Esophagus muscularis mucosa (tissue), 3 donors: Measurements from ENCODE around the gene RIC8B.

Experiments used
- POLR2A ChIP-seq: fragments of 450-650 bp; IDR thresholded peaks from one replicate; pipeline ENCODE4 v1.6.1; 2017; ENCODE audit warnings: antibody characterized with exemption, moderate library complexity, mild to moderate bottlenecking, low read depth
- TF ChIP-seq, protein P1 (sequence below), 3 experiments: fragments of 200-600 bp in 2 of 3; fragments of 450-650 bp in 1 of 3; sonication (generic) in 2 of 3; IDR thresholded peaks; one replicate each; pipeline ENCODE4 v1.5.1; 2017 to 2019; ENCODE audit warnings: antibody characterized with exemption in 3 of 3, mild to moderate bottlenecking in 2 of 3, moderate library complexity in 1 of 3

DNA sequence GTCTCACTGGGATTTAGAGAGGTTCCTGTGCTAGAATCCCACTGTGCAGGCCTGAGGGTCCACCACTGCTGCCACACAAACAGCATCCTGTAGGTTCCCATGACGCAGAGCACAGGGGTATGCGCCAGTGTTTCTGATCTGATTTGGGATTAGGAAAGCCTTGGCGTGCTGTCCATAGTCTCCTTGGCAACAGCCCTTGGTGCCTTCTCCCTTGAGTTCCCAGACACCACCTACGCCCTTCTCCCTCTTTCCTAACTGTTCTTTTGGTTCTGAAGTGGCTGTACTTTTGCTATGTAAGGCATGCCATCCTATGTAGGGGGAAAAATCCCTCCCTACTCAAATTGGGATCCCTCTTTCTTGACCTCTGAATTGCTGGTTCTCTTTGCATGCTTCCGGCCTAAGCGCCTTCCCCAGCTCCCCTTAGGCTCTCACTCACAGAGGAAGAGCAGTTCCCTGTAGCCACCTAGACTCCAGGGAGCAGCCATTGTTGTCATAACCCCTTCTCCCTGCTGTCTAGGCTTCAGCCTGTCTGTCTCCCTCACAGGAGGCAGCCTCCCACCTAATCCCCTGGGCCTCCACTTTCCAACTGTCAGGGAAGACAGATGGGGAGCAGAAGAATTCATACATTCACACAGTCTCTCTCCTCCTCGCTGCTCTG lies 14.8 kb upstream of the RIC8B start:
- TF ChIP-seq, protein P1, sequence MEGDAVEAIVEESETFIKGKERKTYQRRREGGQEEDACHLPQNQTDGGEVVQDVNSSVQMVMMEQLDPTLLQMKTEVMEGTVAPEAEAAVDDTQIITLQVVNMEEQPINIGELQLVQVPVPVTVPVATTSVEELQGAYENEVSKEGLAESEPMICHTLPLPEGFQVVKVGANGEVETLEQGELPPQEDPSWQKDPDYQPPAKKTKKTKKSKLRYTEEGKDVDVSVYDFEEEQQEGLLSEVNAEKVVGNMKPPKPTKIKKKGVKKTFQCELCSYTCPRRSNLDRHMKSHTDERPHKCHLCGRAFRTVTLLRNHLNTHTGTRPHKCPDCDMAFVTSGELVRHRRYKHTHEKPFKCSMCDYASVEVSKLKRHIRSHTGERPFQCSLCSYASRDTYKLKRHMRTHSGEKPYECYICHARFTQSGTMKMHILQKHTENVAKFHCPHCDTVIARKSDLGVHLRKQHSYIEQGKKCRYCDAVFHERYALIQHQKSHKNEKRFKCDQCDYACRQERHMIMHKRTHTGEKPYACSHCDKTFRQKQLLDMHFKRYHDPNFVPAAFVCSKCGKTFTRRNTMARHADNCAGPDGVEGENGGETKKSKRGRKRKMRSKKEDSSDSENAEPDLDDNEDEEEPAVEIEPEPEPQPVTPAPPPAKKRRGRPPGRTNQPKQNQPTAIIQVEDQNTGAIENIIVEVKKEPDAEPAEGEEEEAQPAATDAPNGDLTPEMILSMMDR (IDR thresholded peaks at IDR 0.05), result no peak
- no peak for TF ChIP-seq POLR2A
